ENCODE measurements around the gene FILIP1. TPM values are rescaled to one million over a fixed set of nuclear protein-coding genes. Genes with fewer than 3 reads are reported as not detected.

Gene FILIP1
- total RNA-seq, 2 experiments from 2014 or later, result not detected

- Histone ChIP-seq H3K4me1 (ENCODE audit: insufficient read depth, low read length, poor library complexity, severe bottlenecking) (no peaks in the 10 kb centered on the region), H3K9me3 (ENCODE audit: low read length) (no peaks in the 10 kb centered on the region), H3K36me3 (ENCODE audit: insufficient read depth, low read length) (no peaks in the 10 kb centered on the region), H3K4me2 (ENCODE audit: low read length) (no peak overlapping the region), H3K4me3 (ENCODE audit: low read depth, low read length, poor library complexity, severe bottlenecking) (no peak overlapping the region), H3K9me2 (ENCODE audit: insufficient read depth, low read length) (no peaks in the 10 kb centered on the region), H2AFZ (ENCODE audit: low read length) (no peak overlapping the region), H3K27ac (ENCODE audit: low read depth, low read length, poor library complexity, severe bottlenecking) (no peak overlapping the region), H3K79me2 (ENCODE audit: insufficient read depth, low read depth, low read length) (no peaks in the 10 kb centered on the region), H4K20me1 (ENCODE audit: insufficient read depth, low read length) (no peaks in the 10 kb centered on the region)
- intact Hi-C loops (cut with micrococcal nuclease; ENCODE audit: unreplicated experiment), result no loop called here
- POLR2A ChIA-PET, result interaction anchor here (0.5 to 0.7 kb wide), 2 partner anchors 211 to 242 kb away, joined by 3 to 4 read pairs; no protein-coding TSS in a partner anchor
- no peak for TF ChIP-seq EZH2phosphoT487 (IDR thresholded peaks at IDR 0.05; ENCODE audit: borderline replicate concordance, low read depth, low read length)
- TF ChIP-seq, protein P1, sequence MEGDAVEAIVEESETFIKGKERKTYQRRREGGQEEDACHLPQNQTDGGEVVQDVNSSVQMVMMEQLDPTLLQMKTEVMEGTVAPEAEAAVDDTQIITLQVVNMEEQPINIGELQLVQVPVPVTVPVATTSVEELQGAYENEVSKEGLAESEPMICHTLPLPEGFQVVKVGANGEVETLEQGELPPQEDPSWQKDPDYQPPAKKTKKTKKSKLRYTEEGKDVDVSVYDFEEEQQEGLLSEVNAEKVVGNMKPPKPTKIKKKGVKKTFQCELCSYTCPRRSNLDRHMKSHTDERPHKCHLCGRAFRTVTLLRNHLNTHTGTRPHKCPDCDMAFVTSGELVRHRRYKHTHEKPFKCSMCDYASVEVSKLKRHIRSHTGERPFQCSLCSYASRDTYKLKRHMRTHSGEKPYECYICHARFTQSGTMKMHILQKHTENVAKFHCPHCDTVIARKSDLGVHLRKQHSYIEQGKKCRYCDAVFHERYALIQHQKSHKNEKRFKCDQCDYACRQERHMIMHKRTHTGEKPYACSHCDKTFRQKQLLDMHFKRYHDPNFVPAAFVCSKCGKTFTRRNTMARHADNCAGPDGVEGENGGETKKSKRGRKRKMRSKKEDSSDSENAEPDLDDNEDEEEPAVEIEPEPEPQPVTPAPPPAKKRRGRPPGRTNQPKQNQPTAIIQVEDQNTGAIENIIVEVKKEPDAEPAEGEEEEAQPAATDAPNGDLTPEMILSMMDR (conservative IDR thresholded peaks at IDR 0.05; ENCODE audit: low read length), result no peak
- BruUV-seq (replicated peaks), result no TSS peak
- CTCF ChIA-PET (ENCODE audit: unreplicated experiment), result no interaction called here
- DNase-seq (ENCODE audit: low spot score), result no peak
Observed at GRCh38 chr6:75351570-75351969, 142.0 kb downstream of the FILIP1 start.

- H3K27ac ChIP-seq (ENCODE audit: low read depth, low read length, poor library complexity, severe bottlenecking), result no peak overlapping the region
- BruUV-seq (replicated peaks), result no TSS peak
- no peaks in the 10 kb centered on the region for H3K4me1 ChIP-seq (ENCODE audit: insufficient read depth, low read length, poor library complexity, severe bottlenecking)
- POLR2A ChIA-PET, result interaction anchor here (0.7 kb wide), 1 partner anchor 212 kb away, joined by 3 read pairs; no protein-coding TSS in a partner anchor
- H3K9me2 ChIP-seq (ENCODE audit: insufficient read depth, low read length), result no peaks in the 10 kb centered on the region
- no peak overlapping the region for H3K4me3 ChIP-seq (ENCODE audit: low read depth, low read length, poor library complexity, severe bottlenecking)
- no peaks in the 10 kb centered on the region for H3K36me3 ChIP-seq (ENCODE audit: insufficient read depth, low read length)
- no peak overlapping the region for H2AFZ ChIP-seq (ENCODE audit: low read length)
- CTCF ChIA-PET (ENCODE audit: unreplicated experiment), result no interaction called here
- DNase-seq (ENCODE audit: low spot score), result no peak
- no peaks in the 10 kb centered on the region for H3K79me2 ChIP-seq (ENCODE audit: insufficient read depth, low read depth, low read length)
- TF ChIP-seq, protein P1 (conservative IDR thresholded peaks at IDR 0.05; ENCODE audit: low read length), result no peak
- no peak for TF ChIP-seq EZH2phosphoT487 (IDR thresholded peaks at IDR 0.05; ENCODE audit: borderline replicate concordance, low read depth, low read length)
- intact Hi-C loops (cut with micrococcal nuclease; ENCODE audit: unreplicated experiment), result no loop called here
- H3K4me2 ChIP-seq (ENCODE audit: low read length), result no peak overlapping the region
- H4K20me1 ChIP-seq (ENCODE audit: insufficient read depth, low read length), result no peaks in the 10 kb centered on the region
- no peaks in the 10 kb centered on the region for H3K9me3 ChIP-seq (ENCODE audit: low read length)
Observed at GRCh38 chr6:75350808-75351207, 142.8 kb downstream of the FILIP1 start.

DNA sequence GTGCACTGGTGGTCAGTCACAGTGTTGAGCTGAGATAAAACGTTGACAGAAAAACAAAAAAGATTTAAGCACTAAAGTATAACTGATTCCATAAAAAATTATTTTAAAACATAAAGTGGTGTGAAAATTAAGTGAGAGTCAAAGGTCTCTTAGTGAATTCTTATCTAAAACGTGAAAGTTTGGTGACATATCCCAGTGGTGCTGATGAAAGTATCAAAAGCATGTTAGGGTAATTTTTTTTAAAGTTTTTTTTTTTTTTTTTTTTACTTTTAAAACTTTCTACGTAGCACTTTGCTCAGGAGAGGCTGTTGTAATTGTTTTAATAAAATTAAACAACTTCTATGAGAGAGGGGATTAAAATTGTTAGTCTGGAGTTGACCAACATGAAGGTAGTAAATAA is 143.4 kb downstream of the FILIP1 start:
- POLR2A ChIA-PET, result no interaction called here
- Histone ChIP-seq H3K4me2 (ENCODE audit: low read length) (no peak overlapping the region), H3K9me2 (ENCODE audit: insufficient read depth, low read length) (no peaks in the 10 kb centered on the region), H3K9me3 (ENCODE audit: low read length) (no peaks in the 10 kb centered on the region), H4K20me1 (ENCODE audit: insufficient read depth, low read length) (no peaks in the 10 kb centered on the region), H3K79me2 (ENCODE audit: insufficient read depth, low read depth, low read length) (no peaks in the 10 kb centered on the region), H3K4me3 (ENCODE audit: low read depth, low read length, poor library complexity, severe bottlenecking) (no peak overlapping the region), H3K27ac (ENCODE audit: low read depth, low read length, poor library complexity, severe bottlenecking) (no peak overlapping the region), H3K36me3 (ENCODE audit: insufficient read depth, low read length) (no peaks in the 10 kb centered on the region), H2AFZ (ENCODE audit: low read length) (no peak overlapping the region), H3K4me1 (ENCODE audit: insufficient read depth, low read length, poor library complexity, severe bottlenecking) (no peaks in the 10 kb centered on the region)
- intact Hi-C loops (cut with micrococcal nuclease; ENCODE audit: unreplicated experiment), result no loop called here
- CTCF ChIA-PET (ENCODE audit: unreplicated experiment), result no interaction called here
- TF ChIP-seq, protein P1 (conservative IDR thresholded peaks at IDR 0.05; ENCODE audit: low read length), result no peak
- TF ChIP-seq EZH2phosphoT487 (IDR thresholded peaks at IDR 0.05; ENCODE audit: borderline replicate concordance, low read depth, low read length), result no peak
- no TSS peak for BruUV-seq (replicated peaks)
- no peak for DNase-seq (ENCODE audit: low spot score)

Data from OCI-LY7 (cell line).